Measurements from ENCODE around the gene RIMBP2. TPM values are rescaled to one million over a fixed set of nuclear protein-coding genes. Genes with fewer than 3 reads are reported as not detected.

Gene RIMBP2
- total and polyA plus RNA-seq, 2 donors, result 0.47 to 0.78 TPM

GRCh38 chr12:130438711-130439110, 277.4 kb downstream of the RIMBP2 start:
- H3K9me3 ChIP-seq (ENCODE audit: control insufficient read depth in 2 of 2, insufficient read depth in 1 of 2, low read length in 1 of 2), result peaks cover 1 to 49% of the 10 kb centered on the region in 2 donors
- no peak overlapping the region for H3K27ac ChIP-seq (ENCODE audit: low read depth in 1 of 2, low read length in 1 of 2)
- no peaks in the 10 kb centered on the region for H3K4me1 ChIP-seq (ENCODE audit: control insufficient read depth in 2 of 2, insufficient read depth in 2 of 2, low read length in 2 of 2)
- H3K4me3 ChIP-seq (ENCODE audit: low read length in 2 of 2), result no peak overlapping the region
- H3K36me3 ChIP-seq (ENCODE audit: control insufficient read depth in 2 of 2, insufficient read depth in 2 of 2, low read length in 1 of 2), result no peaks in the 10 kb centered on the region
- 96% methylated on average over 13 of the region's 13 CpGs for WGBS
- H3K27me3 ChIP-seq (ENCODE audit: control insufficient read depth in 2 of 2, insufficient read depth in 1 of 2, low read length in 1 of 2), result no peaks in the 10 kb centered on the region
- DNase-seq (ENCODE audit: low read depth in 6 of 9, low spot score in 9 of 9), result no peak

DNA sequence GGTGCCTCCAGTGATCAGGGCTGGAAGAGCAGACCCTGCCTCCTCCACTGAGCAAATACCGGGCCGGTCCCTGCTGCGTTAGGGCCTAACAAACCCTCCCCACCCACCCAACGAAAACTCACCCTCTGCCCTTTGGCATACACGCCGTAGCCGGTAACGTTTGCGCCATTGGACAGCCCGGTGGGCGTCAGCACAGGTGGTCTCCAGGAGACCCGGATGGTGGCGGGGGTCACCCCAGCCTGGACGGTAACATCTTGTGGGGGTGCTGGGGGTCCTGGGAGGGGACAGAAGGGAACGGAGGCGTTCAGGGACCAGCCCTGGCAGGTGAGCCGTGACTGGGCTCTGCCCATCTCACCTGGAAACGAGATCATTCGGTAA, 277.9 kb downstream of the RIMBP2 start:
- DNase-seq (ENCODE audit: low read depth in 6 of 9, low spot score in 9 of 9), result no peak
- H3K27me3 ChIP-seq (ENCODE audit: control insufficient read depth in 2 of 2, insufficient read depth in 1 of 2, low read length in 1 of 2), result no peaks in the 10 kb centered on the region
- H3K27ac ChIP-seq (ENCODE audit: low read depth in 1 of 2, low read length in 1 of 2), result no peak overlapping the region
- no peak overlapping the region for H3K4me3 ChIP-seq (ENCODE audit: low read length in 2 of 2)
- 93% methylated on average over 19 of the region's 19 CpGs for whole genome bisulfite sequencing
- no peaks in the 10 kb centered on the region for H3K4me1 ChIP-seq (ENCODE audit: control insufficient read depth in 2 of 2, insufficient read depth in 2 of 2, low read length in 2 of 2)
- no peaks in the 10 kb centered on the region for H3K36me3 ChIP-seq (ENCODE audit: control insufficient read depth in 2 of 2, insufficient read depth in 2 of 2, low read length in 1 of 2)
- peaks cover 1 to 49% of the 10 kb centered on the region in 2 donors for H3K9me3 ChIP-seq (ENCODE audit: control insufficient read depth in 2 of 2, insufficient read depth in 1 of 2, low read length in 1 of 2)

GRCh38 chr12:130437555-130438242, 278.4 kb downstream of the RIMBP2 start:
- no peak for DNase-seq (ENCODE audit: low read depth in 6 of 9, low spot score in 9 of 9)
- no peak overlapping the region for H3K4me3 ChIP-seq (ENCODE audit: low read length in 2 of 2)
- no peaks in the 10 kb centered on the region for H3K36me3 ChIP-seq (ENCODE audit: control insufficient read depth in 2 of 2, insufficient read depth in 2 of 2, low read length in 1 of 2)
- peaks cover 1 to 48% of the 10 kb centered on the region in 2 donors for H3K9me3 ChIP-seq (ENCODE audit: control insufficient read depth in 2 of 2, insufficient read depth in 1 of 2, low read length in 1 of 2)
- H3K27ac ChIP-seq (ENCODE audit: low read depth in 1 of 2, low read length in 1 of 2), result no peak overlapping the region
- no peaks in the 10 kb centered on the region for H3K4me1 ChIP-seq (ENCODE audit: control insufficient read depth in 2 of 2, insufficient read depth in 2 of 2, low read length in 2 of 2)
- WGBS, result 95% methylated on average over 16 of the region's 16 CpGs
- H3K27me3 ChIP-seq (ENCODE audit: control insufficient read depth in 2 of 2, insufficient read depth in 1 of 2, low read length in 1 of 2), result no peaks in the 10 kb centered on the region

DNA sequence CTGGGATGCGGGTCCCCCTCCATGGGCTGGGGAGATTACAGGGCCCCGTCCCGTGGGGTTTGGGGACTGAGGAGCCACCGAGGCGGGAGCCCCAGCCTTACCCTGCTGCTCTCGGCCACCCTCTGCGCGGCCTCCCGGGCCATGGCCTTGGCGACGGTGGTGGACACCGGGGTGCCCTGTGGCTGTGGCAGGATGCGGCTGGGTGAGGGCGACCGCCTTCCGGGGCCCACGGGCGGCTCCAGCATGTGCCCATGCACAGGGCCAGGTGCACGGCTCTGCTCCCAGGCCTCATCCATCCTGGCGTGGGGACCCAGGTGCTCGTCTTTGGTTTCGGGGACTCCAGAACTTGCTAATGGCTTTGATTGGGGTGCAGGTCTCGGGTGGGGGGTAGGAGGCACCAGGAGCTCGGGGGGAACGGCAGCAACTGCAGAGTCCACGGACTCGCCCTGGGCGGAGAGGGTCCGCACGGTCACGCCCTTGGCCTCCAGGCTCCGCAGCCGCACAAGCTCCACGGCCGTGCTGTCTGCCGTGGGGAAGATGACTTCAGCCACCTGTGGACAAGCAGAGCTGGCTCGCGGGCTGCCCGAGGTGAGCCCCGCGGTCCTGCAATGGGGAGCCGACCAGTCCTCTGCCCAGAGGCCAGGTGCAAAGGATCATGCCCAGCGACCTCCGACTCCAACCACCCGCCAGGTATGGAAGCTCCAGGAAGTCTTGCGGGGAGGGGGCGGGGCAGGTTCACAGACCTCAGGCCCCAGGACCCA, 279.2 kb downstream of the RIMBP2 start:
- peaks cover 1 to 40% of the 10 kb centered on the region in 2 donors for H3K9me3 ChIP-seq (ENCODE audit: control insufficient read depth in 2 of 2, insufficient read depth in 1 of 2, low read length in 1 of 2)
- no peaks in the 10 kb centered on the region for H3K4me1 ChIP-seq (ENCODE audit: control insufficient read depth in 2 of 2, insufficient read depth in 2 of 2, low read length in 2 of 2)
- H3K27me3 ChIP-seq (ENCODE audit: control insufficient read depth in 2 of 2, insufficient read depth in 1 of 2, low read length in 1 of 2), result no peaks in the 10 kb centered on the region
- H3K36me3 ChIP-seq (ENCODE audit: control insufficient read depth in 2 of 2, insufficient read depth in 2 of 2, low read length in 1 of 2), result no peaks in the 10 kb centered on the region
- no peak overlapping the region for H3K4me3 ChIP-seq (ENCODE audit: low read length in 2 of 2)
- WGBS, result 98% methylated on average over 47 of the region's 47 CpGs
- H3K27ac ChIP-seq (ENCODE audit: low read depth in 1 of 2, low read length in 1 of 2), result no peak overlapping the region
- no peak for DNase-seq (ENCODE audit: low read depth in 6 of 9, low spot score in 9 of 9)

DNA sequence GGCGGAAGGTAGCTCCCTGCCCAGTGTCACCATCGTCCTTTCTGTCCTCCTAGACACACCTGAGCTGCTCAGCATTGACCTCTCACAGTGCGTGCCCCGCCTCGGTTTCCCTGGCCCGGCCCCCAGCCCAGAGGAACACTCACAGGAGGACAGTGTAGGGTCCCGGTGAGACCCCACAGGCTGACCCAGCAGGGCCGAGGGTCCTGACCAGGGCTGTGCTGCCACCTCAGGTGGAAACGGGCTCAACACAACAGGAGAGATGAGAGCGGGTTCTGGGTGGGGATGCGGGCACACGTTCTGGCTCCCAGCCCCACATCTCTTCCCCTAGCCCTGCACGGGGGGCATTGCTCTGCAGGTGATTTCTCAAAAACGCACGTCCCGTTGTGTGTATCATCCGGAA, 280.3 kb downstream of the RIMBP2 start:
- H3K9me3 ChIP-seq (ENCODE audit: control insufficient read depth in 2 of 2, insufficient read depth in 1 of 2, low read length in 1 of 2), result peaks cover 1 to 33% of the 10 kb centered on the region in 2 donors
- no peaks in the 10 kb centered on the region for H3K36me3 ChIP-seq (ENCODE audit: control insufficient read depth in 2 of 2, insufficient read depth in 2 of 2, low read length in 1 of 2)
- no peak overlapping the region for H3K27ac ChIP-seq (ENCODE audit: low read depth in 1 of 2, low read length in 1 of 2)
- H3K4me1 ChIP-seq (ENCODE audit: control insufficient read depth in 2 of 2, insufficient read depth in 2 of 2, low read length in 2 of 2), result no peaks in the 10 kb centered on the region
- no peak overlapping the region for H3K4me3 ChIP-seq (ENCODE audit: low read length in 2 of 2)
- 93% methylated on average over 17 of the region's 17 CpGs for WGBS
- no peak for DNase-seq (ENCODE audit: low read depth in 6 of 9, low spot score in 9 of 9)
- H3K27me3 ChIP-seq (ENCODE audit: control insufficient read depth in 2 of 2, insufficient read depth in 1 of 2, low read length in 1 of 2), result no peaks in the 10 kb centered on the region

GRCh38 chr12:130435331-130435730, 280.8 kb downstream of the RIMBP2 start:
- WGBS, result 93% methylated on average over 6 of the region's 6 CpGs
- peaks cover 0 to 28% of the 10 kb centered on the region in 2 donors for H3K9me3 ChIP-seq (ENCODE audit: control insufficient read depth in 2 of 2, insufficient read depth in 1 of 2, low read length in 1 of 2)
- DNase-seq (ENCODE audit: low read depth in 6 of 9, low spot score in 9 of 9), result no peak

DNA sequence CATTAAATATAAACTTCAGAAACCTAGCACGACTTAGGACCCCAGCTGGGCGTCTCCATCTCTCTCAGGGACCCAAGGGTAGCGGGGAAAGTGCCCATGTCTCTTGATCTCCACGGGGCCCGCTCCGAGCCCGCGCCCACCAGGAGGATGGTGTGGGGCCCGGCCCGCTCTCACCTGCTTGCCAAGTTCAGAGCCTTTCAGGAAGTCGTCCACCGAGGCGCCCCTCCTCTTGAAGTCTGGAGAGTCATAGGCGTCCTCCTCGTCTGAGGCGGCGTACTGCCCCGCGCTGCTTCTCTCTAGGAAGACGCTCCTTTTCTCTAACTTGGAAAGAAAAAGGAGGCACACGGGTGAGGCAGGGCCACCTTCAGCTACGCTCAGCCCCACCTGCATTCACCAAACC, 281.5 kb downstream of the RIMBP2 start:
- no peak for DNase-seq (ENCODE audit: low read depth in 6 of 9, low spot score in 9 of 9)
- no peaks in the 10 kb centered on the region for H3K27me3 ChIP-seq (ENCODE audit: control insufficient read depth in 2 of 2, insufficient read depth in 1 of 2, low read length in 1 of 2)
- no peak overlapping the region for H3K4me3 ChIP-seq (ENCODE audit: low read length in 2 of 2)
- H3K9me3 ChIP-seq (ENCODE audit: control insufficient read depth in 2 of 2, insufficient read depth in 1 of 2, low read length in 1 of 2), result peaks cover 0 to 24% of the 10 kb centered on the region in 2 donors
- H3K27ac ChIP-seq (ENCODE audit: low read depth in 1 of 2, low read length in 1 of 2), result no peak overlapping the region
- no peaks in the 10 kb centered on the region for H3K36me3 ChIP-seq (ENCODE audit: control insufficient read depth in 2 of 2, insufficient read depth in 2 of 2, low read length in 1 of 2)
- no peaks in the 10 kb centered on the region for H3K4me1 ChIP-seq (ENCODE audit: control insufficient read depth in 2 of 2, insufficient read depth in 2 of 2, low read length in 2 of 2)
- 92% methylated on average over 22 of the region's 22 CpGs for WGBS

More at GRCh38 chr12:130435331-130435730, 280.8 kb downstream of the RIMBP2 start:
- no peaks in the 10 kb centered on the region for H3K27me3 ChIP-seq (ENCODE audit: control insufficient read depth in 2 of 2, insufficient read depth in 1 of 2, low read length in 1 of 2)
- no peaks in the 10 kb centered on the region for H3K36me3 ChIP-seq (ENCODE audit: control insufficient read depth in 2 of 2, insufficient read depth in 2 of 2, low read length in 1 of 2)
- H3K4me1 ChIP-seq (ENCODE audit: control insufficient read depth in 2 of 2, insufficient read depth in 2 of 2, low read length in 2 of 2), result no peaks in the 10 kb centered on the region
- H3K4me3 ChIP-seq (ENCODE audit: low read length in 2 of 2), result no peak overlapping the region
- H3K27ac ChIP-seq (ENCODE audit: low read depth in 1 of 2, low read length in 1 of 2), result no peak overlapping the region

- no peaks in the 10 kb centered on the region for H3K4me1 ChIP-seq (ENCODE audit: control insufficient read depth in 2 of 2, insufficient read depth in 2 of 2, low read length in 2 of 2)
- H3K27me3 ChIP-seq (ENCODE audit: control insufficient read depth in 2 of 2, insufficient read depth in 1 of 2, low read length in 1 of 2), result no peaks in the 10 kb centered on the region
- H3K4me3 ChIP-seq (ENCODE audit: low read length in 2 of 2), result no peak overlapping the region
- H3K9me3 ChIP-seq (ENCODE audit: control insufficient read depth in 2 of 2, insufficient read depth in 1 of 2, low read length in 1 of 2), result peaks cover 0 to 24% of the 10 kb centered on the region in 2 donors
- 96% methylated on average over 13 of the region's 13 CpGs for WGBS
- H3K36me3 ChIP-seq (ENCODE audit: control insufficient read depth in 2 of 2, insufficient read depth in 2 of 2, low read length in 1 of 2), result no peaks in the 10 kb centered on the region
- no peak overlapping the region for H3K27ac ChIP-seq (ENCODE audit: low read depth in 1 of 2, low read length in 1 of 2)
- no peak for DNase-seq (ENCODE audit: low read depth in 6 of 9, low spot score in 9 of 9)
Observed at GRCh38 chr12:130433834-130434233, 282.3 kb downstream of the RIMBP2 start.

DNA sequence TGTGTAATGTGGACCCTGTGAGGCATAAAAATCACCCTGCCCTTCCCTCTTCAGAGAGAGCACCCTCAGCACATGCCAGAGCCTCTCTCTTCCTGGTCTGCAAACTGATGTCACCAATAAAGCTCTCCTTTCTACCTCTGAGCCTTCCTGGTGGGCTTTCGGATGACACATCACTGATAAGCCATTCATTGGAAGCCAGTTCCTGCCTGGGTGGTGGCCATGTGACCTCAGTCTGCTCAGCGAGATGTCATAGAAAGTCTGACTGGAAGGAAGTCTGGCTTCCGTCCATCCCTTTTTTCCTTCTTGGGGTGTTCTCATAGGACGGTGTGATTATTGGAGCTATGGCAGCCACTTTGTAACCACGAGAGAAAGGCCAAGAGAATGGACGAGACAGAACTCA, 282.7 kb downstream of the RIMBP2 start:
- Histone ChIP-seq H3K27me3 (ENCODE audit: control insufficient read depth in 2 of 2, insufficient read depth in 1 of 2, low read length in 1 of 2) (no peaks in the 10 kb centered on the region), H3K4me1 (ENCODE audit: control insufficient read depth in 2 of 2, insufficient read depth in 2 of 2, low read length in 2 of 2) (no peaks in the 10 kb centered on the region), H3K4me3 (ENCODE audit: low read length in 2 of 2) (no peak overlapping the region), H3K36me3 (ENCODE audit: control insufficient read depth in 2 of 2, insufficient read depth in 2 of 2, low read length in 1 of 2) (no peaks in the 10 kb centered on the region), H3K27ac (ENCODE audit: low read depth in 1 of 2, low read length in 1 of 2) (no peak overlapping the region), H3K9me3 (ENCODE audit: control insufficient read depth in 2 of 2, insufficient read depth in 1 of 2, low read length in 1 of 2) (peaks cover 0 to 24% of the 10 kb centered on the region in 2 donors)
- no peak for DNase-seq (ENCODE audit: low read depth in 6 of 9, low spot score in 9 of 9)
- WGBS, result 97% methylated on average over 6 of the region's 6 CpGs

Measured in thymus (tissue), 11 donors.